ENCODE results near the gene SRGAP3. TPM values are rescaled to one million over a fixed set of nuclear protein-coding genes. Genes with fewer than 3 reads are reported as not detected.
A peak's percentile ranks its signal among the peaks of the same experiment; 100 is the strongest.

Gene SRGAP3
- polyA plus RNA-seq, 1 donor, result 19.5 TPM

DNA sequence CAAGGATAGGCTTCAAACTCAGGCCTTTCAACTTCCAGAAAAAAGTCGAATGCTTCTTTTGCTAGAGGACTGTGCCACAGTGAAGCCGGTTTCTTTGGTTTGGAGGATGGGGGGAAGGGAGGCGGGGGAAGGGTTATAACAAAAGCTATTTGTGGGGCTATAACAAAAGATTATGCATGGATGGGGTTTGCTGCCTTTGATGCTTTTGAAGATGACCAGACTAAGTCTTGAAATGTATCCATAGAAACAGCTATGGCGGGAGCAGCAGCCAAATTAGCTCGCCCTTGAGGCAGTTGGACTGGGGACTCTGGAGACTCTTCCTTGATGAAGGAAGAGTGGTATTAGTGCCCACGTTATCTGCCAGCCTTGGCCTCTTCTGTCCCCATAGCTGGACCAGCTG is 47.5 kb downstream of the SRGAP3 start:
- DNase-seq, result no peak

DNA sequence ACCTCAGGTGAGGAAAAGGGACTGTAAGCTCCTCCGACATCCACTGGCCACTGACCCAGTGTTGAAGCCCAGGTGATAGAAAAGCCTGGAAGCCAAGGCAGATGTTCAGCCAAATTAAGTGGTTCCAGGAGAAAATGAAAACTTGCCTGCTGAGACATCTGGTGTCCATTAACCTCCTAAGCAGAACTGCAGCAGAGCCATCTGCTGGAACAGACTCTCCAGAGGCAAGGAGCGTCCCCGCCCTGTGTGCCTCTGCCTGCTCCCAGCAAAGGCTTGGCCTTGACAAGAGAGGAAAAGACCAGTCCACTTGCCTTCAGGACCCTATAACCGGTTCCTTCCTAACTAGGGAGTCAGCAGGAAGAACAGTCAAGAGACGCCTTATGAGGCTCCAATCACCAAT is 48.2 kb downstream of the SRGAP3 start:
- no peak for DNase-seq

GRCh38 chr3:9199775-9200174 is 49.7 kb downstream of the SRGAP3 start:
- no peak for DNase-seq

DNA sequence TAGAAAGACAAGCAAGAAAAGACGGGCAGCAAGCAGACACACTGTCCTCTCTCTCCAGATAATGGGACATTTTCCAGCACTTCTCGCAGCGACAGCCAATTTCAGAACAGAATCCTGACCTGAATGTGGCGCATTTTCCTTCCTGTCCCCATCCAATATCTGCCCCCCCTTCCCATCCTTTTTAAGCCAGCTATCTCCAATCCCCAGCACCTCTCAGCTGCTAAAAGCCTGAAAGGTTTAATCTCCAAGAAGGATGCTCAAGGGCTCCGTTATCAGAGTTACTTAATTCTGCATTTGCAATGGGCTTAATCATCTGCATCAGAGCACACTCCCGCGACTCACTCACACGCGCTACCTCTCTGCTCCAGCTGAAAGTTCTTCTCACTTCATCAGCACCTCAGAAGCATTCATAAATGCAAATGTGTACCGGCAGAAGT is 50.5 kb downstream of the SRGAP3 start:
- DNase-seq, result no peak

GRCh38 chr3:9198261-9198660 is 51.2 kb downstream of the SRGAP3 start:
- no peak for DNase-seq

GRCh38 chr3:9196020-9196419 is 53.4 kb downstream of the SRGAP3 start:
- DNase-seq, result peak; percentile 72

- DNase-seq, result no peak
These were observed 54.1 kb downstream of the SRGAP3 start for GRCh38 chr3:9195390-9195789.

- DNase-seq, result no peak
These were observed 54.8 kb downstream of the SRGAP3 start for GRCh38 chr3:9194509-9195184.

DNA sequence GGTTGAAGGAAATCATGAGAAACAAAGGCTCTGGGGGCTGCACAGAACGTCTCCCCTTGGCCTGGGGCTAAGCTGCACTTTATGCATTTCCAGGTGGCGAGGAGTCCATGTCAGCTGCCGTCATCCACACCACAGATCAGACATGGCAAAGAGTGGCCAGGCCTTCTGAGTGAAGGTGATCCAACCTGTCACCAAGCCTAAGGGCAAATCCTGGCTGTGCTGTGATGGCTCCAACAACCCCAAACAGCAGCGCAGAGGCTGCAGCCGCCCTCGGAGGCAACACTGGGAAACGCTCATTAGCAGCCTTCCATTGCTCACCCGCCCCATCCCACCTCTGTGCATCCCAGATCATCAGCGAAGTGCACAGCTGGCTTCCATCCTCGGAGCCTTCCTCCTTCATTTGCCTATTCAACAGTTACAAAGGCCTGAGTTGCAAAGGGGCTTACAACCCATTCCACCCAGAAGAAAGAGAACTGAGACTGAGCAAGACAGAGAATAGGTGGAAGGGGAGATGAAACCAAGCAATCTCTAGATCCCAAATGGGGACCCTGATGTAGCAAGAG is 55.7 kb downstream of the SRGAP3 start:
- DNase-seq, result no peak

- DNase-seq, result no peak
These were observed 56.2 kb downstream of the SRGAP3 start for GRCh38 chr3:9193211-9193610.

- no peak for DNase-seq
These were observed 57.0 kb downstream of the SRGAP3 start for GRCh38 chr3:9192248-9193025.

GRCh38 chr3:9190276-9190675 is 59.2 kb downstream of the SRGAP3 start:
- DNase-seq, result no peak

GRCh38 chr3:9188583-9188982 is 60.9 kb downstream of the SRGAP3 start:
- DNase-seq, result no peak

DNA sequence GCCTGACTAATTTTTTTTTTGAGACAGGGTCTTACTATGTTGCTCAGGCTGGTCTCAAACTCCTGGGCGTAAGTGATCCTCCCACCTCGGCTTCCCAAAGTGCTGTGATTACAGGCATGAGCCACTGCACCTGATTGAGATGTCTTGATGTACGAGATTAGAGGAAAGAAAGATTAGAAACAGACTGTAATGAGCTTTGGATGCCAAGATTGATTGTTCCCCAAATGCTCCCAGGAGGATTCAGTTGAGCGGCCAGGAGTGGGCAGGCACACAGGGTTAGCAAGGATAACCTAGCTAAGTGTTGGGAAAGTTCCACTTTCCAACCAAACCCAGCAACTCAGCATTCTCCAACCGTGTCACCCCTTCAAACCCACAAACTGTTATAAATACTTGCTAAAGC is 63.7 kb downstream of the SRGAP3 start:
- no peak for DNase-seq

DNA sequence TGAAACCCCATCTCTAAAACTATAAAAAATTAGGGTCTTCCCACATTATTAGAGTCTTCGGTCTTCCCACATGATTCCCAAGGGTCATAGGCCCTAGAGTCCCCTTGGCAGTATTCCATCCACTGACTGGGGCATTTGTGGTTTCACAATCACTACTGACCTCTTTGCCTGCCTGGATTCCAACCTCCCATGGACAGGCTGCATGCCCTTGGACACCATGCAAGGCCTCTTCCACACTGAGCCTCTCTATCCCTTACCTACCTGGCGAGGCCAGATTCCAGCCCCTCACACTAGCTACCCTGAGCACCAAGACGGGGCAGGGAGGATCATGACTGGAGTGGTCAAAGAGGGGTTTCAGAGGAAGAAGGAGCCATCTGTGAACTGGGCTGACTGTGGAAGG is 64.4 kb downstream of the SRGAP3 start:
- DNase-seq, result no peak

DNA sequence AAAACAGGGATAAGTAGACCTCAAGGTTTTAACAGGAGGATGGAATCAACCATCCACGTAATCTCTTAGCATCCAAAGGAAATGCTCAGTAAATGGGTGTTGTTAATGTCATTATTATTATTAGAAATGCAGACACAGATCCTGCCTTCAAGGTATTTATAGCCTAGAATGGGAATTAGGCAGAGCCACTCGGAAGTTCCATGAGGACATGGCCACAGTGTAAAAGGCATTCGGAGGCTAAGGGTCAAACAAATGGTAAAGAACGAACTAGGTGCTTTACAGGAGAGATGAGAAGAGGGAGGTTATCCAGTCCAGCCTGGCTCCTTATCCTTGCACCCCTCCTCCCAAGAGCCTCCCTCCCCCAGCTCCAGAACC is 65.0 kb downstream of the SRGAP3 start:
- DNase-seq, result no peak

DNA sequence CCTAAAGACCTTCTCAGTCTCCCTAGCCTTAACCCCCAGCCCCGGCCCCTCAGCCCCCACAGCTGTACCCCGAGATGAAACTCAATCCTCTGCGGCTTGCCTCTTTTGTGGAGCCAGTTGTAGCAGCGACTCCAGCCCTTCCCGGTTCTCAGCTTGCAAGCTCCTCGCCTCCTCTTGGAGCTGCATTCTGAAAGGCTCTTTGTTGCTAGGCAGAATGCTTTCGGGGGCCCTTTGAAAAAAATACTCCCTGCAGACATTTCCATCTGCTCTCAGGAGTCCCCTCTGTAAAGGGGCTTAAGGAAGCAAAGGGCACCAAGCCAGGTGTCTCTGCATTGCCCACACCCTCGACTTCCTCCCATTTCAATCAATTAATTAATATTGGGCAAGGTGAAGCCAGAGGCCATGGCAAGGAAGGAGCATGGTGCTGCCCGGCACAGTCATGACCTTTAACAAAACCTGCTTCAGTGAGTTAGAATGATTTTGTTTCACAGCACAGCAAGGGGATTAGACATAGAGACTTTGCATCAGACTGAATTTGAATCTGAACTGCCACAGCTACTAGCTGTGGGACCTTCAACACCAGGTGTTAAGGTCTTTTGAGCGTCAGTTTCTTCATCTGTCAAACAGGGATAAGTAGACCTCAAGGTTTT is 65.5 kb downstream of the SRGAP3 start:
- DNase-seq, result peak; percentile 69

- no peak for DNase-seq
These were observed 66.4 kb downstream of the SRGAP3 start for GRCh38 chr3:9183011-9183410.

DNA sequence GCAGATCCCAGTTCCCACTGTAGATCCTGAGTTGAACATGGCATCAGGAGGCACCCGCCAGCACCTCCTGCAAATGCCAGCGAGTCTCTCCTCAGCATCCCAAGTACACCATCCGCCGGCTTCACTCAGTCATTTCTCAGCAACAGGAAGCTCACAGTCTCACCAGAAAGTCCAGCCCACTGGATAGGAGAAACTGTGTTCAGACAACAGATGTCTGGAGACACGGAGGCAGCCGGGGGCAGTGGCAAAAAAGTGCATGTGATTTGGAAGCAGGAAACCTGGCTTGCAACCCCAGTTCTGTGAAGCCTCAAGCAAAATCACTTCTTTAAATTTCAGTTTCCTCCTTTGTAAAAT is 68.7 kb downstream of the SRGAP3 start:
- no peak for DNase-seq

DNA sequence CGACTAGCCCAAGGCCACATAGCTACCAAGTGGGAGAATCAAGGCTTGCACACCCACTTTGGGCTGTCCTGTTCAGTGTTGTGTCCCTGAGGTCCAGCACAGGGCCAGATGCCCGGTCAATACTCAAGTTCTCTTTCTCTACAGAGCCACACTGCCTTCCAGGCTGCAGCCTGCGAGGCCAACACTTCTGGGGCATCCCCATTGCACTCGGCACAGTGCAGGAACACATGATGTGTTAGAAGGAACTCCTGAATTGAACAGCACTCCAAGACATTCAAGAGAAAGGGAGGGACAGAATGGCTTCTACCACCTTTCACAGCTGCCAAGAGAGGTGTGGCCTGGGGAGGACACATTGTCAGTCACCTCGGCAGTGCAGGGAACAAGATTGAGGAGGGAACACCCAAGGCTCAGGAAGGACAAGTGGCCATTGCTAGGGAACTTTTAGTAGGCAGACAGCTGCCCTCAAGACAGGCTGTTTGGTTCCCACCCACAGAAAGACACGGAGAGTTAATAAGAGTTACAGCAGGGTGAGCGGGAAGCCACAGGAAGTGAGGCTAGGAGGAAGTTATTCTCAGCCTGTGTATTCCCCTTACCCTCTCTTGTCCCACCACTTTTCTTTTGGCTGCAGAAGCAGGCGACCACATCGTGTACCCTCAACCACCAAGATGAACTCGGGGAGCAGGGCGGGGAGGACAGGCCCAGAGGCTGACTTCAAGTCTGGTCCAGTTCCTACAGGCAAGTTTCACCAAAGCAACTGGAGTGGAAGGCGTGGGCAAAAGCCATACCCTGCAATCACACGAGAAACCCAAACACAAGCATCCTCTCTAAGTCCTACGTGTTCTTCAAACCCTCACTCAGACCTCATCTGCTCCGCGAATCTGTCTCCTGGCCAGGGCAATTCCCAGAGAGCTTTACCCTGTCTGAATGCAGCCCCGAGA is 69.4 kb downstream of the SRGAP3 start:
- DNase-seq, result no peak

DNA sequence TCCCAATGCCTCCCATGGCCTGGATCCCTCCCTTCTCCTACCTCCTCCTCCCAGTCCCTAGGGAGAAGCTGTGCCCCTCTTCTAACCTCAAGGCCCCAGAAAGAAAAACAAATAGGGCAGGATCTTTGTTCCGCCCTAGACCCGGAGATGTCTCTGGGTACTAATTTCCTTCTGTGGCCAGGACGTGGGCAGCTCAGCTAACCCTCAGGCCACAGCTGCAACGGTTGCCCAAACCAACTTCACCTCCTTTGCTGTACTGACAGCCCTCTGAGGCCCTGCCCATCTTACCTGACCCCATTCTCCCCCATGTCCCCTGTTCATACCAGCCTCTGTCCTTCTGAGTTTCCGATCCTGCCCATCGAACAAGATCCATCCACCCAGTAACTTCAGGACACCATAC is 70.7 kb downstream of the SRGAP3 start:
- no peak for DNase-seq

- no peak for DNase-seq
These were observed 74.0 kb downstream of the SRGAP3 start for GRCh38 chr3:9175421-9175820.

All from left kidney (tissue), 2 donors.